HG02852 (cell line): ENCODE results near the gene TYW1B.
"Not testable (repeated sequence)": the region's sequence is repeated elsewhere in the genome, so short reads cannot be mapped to it uniquely, and the experiment has no call there.

Experiments
- ATAC-seq: cut with Tn5 transposase; IDR thresholded peaks from one replicate; pipeline ENCODE4 v1.9.1; 2021; ENCODE audit warnings: mild to moderate bottlenecking, moderate library complexity; ENCODE audit not compliant: unreplicated experiment

TYW1B gene

DNA sequence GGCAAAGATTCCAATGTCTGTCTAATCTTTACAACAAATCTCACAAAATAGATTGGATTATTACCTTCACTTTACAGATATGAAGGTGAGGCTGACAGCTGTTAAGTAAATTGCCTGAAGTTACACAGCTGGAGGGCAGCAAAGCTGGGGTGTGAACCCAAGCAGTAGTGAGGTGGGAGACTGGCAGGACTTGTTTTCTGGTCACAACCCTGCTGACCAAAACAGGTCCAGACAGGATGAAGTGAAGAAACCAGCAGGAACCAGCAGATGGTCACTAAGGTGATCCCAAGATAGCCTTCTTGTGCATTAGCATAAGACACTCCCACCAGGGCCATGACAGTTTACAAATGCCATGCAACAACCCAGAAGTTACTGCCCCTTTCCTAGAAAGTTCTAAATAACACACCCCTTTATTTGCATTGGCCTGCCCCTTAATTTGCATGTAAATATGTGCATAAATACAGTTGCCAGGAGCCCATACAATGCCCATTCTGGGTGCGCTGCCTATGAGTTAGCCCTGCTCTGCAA, 195.2 kb downstream of the TYW1B start:
- ATAC-seq: not testable (repeated sequence)

DNA sequence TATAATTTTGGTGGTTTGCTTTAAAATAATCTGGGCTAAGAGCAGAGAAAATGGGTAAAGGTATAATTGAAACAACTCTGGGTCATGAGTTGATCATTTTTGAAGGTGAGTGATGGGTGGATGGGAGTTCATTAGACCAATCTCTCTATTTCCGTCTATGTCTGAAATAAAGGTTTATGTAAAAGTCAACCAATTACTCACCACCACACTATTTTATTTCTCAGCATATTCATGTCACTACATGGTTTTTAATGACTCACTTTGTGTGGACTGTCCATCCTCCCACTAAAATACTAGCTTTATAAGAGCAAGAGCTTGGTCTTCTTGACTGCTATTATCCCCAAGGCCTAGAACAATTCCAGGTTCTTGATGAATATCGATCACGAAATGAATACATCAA, 199.6 kb downstream of the TYW1B start:
- not testable (repeated sequence) for ATAC-seq

DNA sequence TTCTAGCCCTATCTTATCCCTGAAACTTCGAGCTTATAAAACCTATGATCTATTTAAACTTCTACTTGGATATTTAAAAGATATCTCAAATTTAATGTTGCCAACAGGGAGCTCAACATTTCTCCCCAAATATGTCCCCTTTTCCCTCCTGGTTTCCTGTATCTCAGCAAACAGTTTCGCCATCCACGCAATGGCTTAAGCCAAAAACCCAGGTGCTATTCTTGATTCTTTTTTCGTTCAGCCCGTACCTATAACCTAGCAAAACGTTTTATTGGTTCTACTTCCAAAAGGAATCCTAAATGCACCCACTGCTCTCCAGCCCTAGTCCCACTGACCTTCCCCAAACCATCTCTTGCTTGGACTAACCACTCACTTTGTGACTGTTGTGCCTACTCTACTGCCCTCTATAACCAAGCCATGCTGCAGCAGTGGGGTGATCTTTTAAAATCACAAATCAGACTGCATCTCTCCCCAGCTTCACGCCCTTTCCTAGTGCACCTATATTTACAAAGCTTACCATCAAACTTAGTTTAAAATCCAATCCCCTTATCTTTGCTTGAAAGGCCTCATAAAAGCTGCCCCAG, 201.5 kb downstream of the TYW1B start:
- ATAC-seq: peak; percentile 31

DNA sequence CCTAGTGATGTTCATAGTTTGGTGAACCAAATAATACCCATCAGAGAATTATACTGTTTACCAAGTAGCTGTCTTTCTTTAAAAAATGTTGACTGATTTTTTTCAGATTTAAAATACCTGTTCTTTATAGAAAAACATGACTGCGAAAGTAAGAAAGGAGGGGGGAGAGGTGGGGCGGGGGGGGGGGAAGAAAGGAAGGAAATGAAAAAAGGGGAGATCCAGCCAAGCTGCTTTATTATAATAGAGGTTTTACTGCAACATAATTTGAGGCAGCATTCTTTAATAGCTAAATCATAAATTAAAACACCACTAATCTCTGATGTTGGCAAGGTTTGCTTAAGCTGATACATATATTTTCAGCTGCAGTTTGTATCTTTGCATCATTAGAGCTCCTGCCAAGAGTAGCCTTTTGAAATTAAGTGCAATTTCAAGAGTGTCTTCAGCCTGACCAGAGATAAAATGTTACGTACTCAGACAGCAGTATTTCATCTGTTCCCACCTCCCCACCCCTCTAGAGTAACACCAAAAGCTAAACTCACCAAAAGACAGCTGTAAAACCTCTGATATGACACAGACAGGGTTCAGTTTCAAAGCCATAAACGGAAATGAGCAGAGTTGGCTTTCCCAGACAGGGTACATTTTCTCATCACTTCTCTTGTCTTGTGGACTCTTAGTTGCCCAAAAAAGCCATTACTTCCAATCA, 202.1 kb downstream of the TYW1B start:
- peak; percentile 91 for ATAC-seq

DNA sequence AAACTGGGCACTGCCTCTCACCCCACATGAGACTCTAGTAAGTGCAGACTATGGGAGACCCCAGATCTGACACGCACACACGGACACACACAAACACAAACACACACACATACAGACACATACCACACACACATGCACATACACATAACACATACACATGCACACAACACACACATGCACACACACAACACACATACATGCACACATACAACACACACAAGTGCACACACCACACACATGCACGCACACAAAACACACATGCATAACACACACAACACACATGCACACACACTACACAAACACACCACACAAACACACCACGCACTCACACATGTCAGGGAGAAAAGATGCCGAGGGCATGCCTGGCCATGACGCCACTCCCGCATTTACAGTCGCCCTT, 205.5 kb downstream of the TYW1B start:
- ATAC-seq: no peak

DNA sequence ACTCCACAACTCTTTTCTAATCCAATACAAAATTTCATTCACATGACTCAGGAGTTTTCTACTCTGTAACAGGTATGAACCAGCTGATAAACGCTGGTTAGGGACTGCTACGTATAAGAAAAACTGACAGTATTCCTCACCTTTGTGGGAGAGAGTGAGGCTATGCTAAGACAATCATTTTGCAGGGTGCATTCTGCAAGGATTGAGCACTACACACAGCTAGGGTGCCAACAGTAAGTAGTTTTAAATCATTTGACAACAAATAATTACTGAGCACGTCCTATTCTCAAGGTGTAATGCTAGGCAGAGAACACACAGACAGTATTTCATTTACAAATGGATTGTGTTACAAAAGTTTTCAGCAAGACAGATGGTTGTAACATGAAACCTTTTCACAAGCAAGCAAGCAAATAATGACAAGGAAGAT, 206.2 kb downstream of the TYW1B start:
- not testable (repeated sequence) for ATAC-seq

DNA sequence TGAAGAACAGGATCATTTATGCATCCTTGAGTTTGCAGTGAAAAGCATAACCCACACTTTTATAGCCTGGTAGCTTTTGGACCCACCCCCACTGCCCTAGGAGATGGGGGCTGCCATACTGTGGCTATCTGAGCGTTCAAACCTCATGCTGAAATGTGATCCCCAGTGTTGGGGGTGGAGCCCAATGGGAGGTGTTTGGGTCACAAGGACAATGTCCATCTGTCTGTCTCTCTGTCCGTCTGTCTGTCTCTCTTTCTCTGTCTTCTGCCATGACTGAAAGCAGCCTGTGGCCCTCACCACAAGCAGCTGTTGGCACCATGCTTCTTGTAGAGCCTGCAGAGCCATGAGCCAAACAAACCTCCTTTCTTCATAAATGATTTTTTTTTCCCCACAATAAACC, 207.1 kb downstream of the TYW1B start:
- ATAC-seq: not testable (repeated sequence)

DNA sequence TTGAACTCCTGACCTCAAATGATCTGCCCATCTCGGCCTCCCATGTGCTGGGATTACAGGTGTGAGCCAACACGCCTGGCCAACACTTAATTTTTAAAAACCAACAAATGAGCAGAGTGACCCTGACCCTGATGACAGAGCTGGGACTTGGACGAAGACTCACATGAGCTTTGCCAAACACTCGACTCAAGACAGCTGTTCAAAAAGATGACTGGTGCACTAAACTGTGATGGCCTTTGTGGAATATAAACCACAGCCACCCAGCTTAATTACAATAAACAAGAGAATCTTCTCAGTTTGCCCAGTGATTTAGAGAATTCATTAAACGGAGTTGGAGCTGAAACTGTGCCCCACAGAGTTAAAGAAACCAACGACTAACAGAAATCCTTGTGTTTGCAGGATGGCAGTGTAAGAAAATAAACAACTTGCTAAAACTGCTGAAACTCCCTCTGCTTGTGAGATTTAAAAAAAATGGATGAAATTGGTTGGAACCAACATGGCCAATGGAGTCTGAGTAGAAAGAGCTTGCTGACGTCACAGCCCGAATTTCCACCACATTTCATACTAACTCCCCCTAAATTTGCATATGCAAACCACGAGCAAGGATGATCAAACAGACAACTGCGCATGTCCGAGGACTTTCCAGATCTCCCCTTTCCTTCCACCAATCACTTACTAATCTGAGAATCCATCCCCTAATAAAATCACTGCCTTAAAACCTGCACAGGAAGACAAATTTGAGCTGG, 209.4 kb downstream of the TYW1B start:
- not testable (repeated sequence) for ATAC-seq

DNA sequence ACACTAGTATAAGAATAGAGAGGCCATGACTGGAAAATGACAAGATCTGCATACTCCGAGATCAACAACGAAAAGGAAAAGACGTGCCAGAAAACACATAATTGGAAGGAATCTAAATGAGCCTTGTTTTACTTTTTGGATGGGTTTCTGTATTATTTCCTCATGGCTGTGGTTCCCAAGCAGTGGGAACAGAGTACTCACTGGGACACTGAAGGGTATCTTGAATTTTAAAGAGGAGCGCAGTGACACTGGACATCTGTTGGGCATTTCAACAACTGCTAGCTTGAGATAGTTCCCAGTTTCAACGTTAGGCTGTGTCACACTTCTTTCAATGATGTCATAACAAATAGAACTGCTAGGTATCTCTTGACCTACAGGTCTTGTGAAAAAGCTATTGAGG, 218.2 kb downstream of the TYW1B start:
- not testable (repeated sequence) for ATAC-seq

DNA sequence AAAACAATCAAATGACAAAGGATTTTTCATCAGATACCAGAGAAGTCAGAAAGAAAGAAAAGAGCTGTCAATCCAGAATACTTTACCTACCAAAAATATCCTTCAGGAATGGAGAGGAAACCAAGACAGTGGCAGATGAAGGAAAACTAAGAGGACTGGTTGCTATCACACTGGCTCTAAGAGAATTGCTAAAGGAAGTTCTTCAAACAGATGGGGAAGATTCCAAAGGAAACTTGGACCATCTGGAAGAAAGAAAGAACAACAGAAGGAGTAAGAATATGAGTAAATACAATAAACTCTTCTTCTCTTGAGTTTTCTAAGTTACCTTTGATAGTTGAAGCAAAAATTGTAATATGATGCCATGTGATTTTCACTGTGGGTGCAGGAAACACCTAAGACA, 220.0 kb downstream of the TYW1B start:
- not testable (repeated sequence) for ATAC-seq

DNA sequence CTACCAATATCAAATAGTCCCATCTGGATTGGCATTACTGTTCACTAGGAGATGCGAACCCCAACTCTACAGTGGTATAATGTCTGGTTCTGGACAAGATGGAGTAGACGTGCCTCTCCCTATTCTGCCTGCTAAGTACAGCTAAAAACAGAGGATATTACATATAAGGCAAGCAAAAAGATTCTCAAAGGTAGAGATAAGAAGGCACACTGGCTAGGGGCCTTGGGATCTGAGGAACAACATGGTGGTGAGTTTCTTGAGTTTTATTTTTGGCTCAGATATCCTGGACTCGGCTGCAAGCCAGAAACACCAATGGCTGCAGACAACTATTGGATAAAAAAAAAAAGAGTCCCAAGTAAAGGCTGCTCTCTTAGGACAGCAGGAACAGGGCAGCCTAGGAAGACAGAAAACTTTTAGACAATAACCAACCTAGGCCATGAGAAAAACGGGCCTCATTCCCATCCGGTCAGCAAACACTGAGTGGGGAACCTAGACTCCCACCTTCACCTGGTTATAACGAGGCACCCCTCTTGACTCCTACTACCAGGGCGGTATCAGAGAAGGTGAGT, 222.1 kb downstream of the TYW1B start:
- not testable (repeated sequence) for ATAC-seq

DNA sequence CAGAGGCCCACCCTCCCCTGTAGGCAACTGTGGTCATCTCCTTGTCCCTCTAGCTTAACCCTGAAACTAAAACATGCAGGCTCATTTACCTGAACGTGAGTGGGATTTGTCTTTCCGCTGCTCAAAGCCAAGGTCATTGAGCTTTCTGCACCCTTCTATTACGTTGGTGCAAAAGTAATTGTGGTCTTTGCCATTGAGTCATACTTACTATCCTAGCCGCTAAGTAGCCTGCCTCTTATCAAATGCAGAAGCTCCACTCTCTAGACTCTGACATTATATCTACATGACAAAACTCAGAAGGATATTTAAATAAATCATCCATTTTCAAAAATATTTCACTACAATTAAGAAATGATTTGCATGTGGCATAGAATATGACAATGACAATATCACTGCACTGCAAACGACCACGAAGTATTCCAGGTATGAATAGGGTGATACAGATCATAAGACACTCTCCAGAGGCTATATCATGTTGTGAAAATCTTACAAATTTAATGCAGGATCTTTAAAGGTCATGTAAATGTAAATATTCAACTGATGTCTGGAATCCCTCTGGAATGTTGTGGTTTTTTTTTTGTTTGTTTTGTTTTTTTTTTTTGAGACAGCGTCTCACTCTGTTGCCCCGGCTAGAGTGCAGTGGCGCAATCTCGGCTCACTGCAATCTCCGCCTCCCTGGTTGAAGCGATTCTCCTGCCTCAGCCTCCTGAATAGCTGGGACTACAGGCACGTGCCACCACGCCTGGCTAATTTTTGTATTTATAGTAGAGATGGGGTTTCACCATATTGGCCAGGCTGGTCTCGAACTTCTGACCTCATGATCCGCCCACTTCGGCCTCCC, 223.0 kb downstream of the TYW1B start:
- not testable (repeated sequence) for ATAC-seq

DNA sequence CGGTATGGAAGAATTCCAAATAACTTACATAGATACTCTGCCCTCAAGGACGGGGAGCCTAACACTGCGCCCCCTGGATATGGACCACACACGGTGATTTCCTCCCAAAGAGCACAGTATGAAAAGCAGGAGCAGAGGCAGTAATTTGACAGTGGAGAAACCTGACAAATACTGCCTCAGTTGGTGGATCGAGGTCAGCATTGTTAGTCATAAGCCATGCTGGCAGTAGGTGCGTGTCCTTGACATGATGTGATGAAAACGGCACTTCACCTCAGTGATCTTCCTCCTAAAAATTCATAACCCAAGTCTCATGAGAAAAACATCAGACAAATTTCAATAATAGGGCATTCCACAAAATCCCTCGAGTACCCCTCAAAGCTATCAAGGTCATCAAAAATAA, 224.5 kb downstream of the TYW1B start:
- ATAC-seq: not testable (repeated sequence)

DNA sequence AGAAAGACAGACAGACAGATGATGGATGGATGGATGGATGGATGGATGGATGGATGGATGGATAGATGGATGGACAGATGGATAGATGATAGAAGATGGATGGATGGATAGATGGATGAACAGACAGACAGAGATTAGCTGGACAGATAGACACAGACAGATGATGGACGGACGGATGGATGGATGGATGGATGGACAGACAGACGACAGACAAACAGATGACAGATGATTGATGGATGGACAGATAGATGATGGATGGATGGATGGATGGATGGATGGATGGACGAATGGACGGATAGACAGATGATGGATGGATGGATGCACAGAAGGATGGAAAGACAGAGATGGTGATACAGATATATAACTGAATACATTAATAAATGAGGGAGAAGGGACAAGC, 224.9 kb downstream of the TYW1B start:
- ATAC-seq: no peak

DNA sequence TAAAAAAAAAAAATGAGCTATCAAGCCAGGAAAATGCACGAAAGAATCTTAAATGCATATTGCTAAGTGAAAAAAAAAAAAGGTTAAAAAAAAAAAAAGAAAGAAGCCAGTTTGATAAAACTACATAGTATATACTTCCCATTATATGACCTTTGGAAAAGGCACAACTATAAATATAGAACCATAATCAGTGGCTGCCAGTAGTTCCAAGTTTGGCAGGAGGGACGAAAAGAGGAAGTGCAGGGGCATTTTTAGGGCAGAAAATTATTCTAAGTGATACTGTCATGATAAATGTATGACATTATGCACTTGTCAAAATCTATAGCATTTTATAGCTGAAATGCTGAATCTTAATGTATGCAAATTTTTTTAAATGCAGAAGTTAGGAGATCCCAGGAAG, 226.3 kb downstream of the TYW1B start:
- ATAC-seq: not testable (repeated sequence)

DNA sequence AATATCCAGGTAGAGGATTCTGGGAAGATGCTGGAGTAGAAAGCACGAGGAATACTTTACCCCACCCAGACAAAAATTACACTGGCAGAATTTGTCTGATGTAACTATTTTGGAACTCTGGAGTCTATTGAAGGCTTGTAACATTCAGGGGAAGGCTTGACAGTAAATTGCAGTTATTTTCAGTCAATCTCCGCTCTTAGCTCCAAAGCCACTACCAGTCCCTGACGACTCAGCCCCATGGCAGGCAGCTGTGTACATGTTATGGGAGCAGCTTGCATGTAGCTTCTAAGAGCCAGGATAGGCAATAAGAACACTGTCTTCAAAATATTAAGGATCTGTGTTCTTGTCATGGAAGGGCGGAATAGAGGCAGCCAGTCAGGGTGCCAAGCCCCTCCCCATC, 238.0 kb downstream of the TYW1B start:
- not testable (repeated sequence) for ATAC-seq

DNA sequence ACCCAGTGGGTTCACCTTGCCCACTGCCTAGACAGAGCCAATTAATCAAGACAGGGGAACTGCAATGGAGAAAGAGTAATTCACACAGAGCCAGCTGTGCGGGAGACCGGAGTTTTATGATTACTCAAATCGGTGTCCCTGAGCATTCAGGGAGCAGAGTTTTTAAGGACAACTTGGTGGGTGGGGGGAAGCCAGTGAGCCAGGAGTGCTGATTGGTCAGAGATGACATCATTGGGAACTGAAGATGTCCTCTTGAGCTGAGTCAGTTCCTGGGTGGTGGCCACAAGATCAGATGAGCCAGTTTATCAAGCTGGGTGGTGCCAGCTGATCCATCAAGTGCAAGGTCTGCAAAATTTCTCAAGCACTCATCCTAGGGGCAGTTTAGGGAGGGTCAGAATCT, 240.7 kb downstream of the TYW1B start:
- not testable (repeated sequence) for ATAC-seq

DNA sequence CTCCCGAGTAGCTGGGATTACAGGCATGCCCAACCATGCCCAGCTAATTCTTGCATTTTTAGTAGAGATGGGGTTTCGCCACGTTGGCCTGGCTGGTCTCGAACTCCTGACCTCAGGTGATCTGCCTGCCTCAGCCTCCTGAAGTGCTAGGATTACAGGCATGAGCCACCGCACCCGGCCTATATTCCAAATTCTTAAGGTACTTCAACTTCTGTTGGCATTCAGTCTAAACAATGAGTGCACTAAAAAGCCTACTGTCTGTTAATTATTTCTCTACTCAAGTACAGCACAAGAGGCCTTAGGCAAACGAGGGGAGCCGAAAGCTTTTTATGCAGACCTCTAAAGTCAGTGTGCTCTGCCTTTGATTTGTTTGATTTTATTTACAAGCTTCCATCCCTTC, 243.4 kb downstream of the TYW1B start:
- not testable (repeated sequence) for ATAC-seq

DNA sequence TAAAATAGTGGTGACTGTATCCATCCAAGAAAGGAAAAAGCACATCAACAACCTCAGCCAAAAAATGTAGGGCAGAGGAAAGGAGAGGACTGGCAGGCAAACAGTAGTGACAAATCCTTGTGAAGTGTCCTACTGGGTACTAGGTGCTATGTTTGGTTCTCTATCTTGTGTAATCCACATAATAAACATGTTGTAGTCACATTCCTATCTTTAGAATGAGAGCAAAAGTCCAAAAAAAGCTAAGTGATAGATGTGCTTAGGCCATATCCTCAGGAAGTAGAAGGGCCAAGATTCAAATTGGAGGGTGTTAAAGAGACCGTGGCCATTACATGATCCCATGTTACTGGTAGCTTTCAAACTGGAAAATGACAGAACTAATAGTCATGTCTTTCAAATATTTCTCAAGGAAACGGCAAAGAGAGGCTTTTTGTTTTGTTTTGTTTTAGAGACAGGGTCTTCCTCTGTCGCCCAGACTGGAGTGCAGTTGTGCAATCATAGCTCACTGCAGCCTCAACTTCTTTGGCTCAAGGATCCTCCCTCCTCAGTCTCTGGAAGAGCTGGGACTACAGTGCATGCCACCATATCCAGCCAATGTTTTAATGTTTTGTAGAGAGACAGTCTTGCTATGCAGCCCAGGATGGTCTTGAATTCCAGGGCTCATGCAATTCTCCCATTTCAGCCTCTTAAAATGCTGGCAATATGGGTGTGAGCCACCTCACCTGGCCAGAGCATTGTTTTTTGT, 244.2 kb downstream of the TYW1B start:
- ATAC-seq: not testable (repeated sequence)
